Coronary artery (tissue), 2 donors: ENCODE results near the gene CAMK2D.

Experiments used
- DNase-seq: peaks from one replicate; pipeline ENCODE4 v3.0.0-alpha.2; 2017; ENCODE audit warnings: low spot score
- H3K27ac ChIP-seq, 2 donors: fragments of 200-600 bp; sonication (generic); one replicate each; pipeline ENCODE4 v1.5.1; 2016 to 2019
- H3K4me3 ChIP-seq: fragments of 200-600 bp; sonication (generic); 2 replicates; pipeline ENCODE4 v1.5.1; 2016; ENCODE audit warnings: mild to moderate bottlenecking, moderate library complexity
- TF ChIP-seq, protein P1 (sequence below): fragments of 200-600 bp; sonication (generic); IDR thresholded peaks from one replicate; pipeline ENCODE4 v1.5.1; 2019; ENCODE audit warnings: antibody characterized with exemption

Gene CAMK2D

DNA sequence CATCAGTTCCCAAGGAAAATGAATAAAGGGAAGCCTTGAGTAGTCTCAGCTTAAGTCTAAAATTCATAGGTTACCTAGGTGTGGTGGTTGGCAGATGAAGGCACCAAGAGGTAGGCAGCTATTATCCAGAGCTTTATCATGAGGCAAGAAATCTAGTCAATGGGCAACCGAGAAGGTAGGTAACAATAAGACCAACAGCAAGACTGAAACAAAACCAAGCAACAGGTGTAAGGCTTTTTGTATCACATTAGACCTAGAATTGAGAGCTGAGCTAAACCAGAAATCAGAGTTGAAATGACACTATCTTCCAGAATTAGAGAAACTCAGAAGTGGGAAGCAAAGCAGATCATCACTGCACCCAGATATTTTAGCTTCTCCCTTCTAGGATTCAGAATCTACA lies 117.1 kb downstream of the CAMK2D start:
- TF ChIP-seq, protein P1, sequence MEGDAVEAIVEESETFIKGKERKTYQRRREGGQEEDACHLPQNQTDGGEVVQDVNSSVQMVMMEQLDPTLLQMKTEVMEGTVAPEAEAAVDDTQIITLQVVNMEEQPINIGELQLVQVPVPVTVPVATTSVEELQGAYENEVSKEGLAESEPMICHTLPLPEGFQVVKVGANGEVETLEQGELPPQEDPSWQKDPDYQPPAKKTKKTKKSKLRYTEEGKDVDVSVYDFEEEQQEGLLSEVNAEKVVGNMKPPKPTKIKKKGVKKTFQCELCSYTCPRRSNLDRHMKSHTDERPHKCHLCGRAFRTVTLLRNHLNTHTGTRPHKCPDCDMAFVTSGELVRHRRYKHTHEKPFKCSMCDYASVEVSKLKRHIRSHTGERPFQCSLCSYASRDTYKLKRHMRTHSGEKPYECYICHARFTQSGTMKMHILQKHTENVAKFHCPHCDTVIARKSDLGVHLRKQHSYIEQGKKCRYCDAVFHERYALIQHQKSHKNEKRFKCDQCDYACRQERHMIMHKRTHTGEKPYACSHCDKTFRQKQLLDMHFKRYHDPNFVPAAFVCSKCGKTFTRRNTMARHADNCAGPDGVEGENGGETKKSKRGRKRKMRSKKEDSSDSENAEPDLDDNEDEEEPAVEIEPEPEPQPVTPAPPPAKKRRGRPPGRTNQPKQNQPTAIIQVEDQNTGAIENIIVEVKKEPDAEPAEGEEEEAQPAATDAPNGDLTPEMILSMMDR, result no peak
- DNase-seq, result no peak
- Histone ChIP-seq H3K27ac (no peak overlapping the region), H3K4me3 (no peak overlapping the region)

DNA sequence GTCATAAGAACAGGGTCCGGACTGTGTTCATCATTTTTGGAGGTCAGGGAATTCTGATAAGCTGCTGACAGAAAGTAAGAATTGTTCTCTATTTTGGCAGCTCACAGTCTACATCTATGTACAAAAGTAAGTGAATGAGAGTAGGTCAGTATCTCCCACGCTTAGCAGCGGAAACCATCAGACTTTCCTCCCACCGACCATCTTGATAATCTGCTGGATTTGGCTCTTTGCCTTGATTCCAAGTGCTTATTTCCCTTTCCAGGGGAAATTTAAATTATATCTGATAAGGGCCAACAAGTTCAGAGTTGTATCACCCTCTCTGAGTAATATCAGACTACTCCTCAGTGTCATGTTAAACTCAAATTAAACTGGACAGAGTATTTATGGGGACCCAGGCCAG lies 118.0 kb downstream of the CAMK2D start:
- TF ChIP-seq, protein P1, result no peak
- Histone ChIP-seq H3K27ac (peak overlapping the region in 1 of 2 donors; percentile 20), H3K4me3 (no peak overlapping the region)
- DNase-seq, result no peak

DNA sequence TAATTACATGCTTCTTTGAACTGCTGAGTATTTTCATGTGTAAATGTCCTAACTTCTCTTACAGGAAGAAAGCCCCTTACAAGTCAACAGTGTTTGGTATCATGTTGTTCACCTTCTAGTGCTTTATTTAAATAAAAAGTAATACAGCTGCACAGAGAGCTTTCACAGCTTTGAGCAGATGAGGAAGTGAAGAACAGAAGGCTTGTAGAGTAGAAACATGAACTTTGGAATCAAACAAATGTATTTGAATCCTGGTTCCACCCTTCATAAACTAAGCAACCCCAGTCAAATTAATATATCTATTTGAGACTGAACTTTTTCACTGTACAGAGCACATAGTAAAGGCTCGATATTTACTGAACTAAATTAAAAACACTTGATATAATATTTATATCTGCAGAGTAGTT lies 120.5 kb downstream of the CAMK2D start:
- no peak overlapping the region for H3K4me3 ChIP-seq
- peak overlapping the region in 1 of 2 donors; percentile 19 for H3K27ac ChIP-seq
- no peak for DNase-seq
- TF ChIP-seq, protein P1, result no peak

DNA sequence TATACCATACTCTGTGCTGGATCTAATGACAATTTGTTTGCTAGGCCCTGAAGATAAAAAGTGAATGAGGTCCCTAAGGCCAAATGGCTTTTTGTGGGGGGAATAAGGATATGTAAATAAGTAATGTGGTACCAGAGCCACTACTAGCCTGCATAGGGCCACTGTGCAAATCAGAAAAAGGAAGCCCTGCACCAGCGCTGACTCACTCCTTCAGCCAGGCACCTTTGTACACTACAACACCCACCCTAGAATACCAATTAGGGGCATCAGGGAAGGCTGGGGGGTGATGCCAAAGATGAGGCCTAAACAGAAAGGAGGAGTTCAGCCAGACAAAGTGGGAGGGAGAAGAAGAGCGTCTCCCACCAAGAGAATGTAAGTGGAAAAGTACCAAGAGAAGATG lies 122.2 kb downstream of the CAMK2D start:
- TF ChIP-seq, protein P1, result no peak
- no peak overlapping the region for H3K4me3 ChIP-seq
- DNase-seq, result no peak
- H3K27ac ChIP-seq, result peak overlapping the region in 1 of 2 donors; percentile 41

DNA sequence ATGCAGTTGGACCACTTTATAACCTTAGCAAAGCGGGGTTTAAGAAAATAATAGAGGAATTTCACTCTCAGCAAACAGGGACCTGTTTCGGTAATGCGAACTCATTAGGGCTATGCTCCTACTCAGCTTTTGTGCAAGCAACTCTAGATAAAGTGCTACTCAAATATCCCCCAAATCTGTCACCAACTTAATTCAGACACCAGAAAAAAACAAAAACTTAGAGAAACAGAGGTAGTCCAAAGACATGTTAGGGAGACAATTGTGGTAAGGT lies 123.0 kb downstream of the CAMK2D start:
- TF ChIP-seq, protein P1, result no peak
- no peak for DNase-seq
- Histone ChIP-seq H3K4me3 (no peak overlapping the region), H3K27ac (no peak overlapping the region)

DNA sequence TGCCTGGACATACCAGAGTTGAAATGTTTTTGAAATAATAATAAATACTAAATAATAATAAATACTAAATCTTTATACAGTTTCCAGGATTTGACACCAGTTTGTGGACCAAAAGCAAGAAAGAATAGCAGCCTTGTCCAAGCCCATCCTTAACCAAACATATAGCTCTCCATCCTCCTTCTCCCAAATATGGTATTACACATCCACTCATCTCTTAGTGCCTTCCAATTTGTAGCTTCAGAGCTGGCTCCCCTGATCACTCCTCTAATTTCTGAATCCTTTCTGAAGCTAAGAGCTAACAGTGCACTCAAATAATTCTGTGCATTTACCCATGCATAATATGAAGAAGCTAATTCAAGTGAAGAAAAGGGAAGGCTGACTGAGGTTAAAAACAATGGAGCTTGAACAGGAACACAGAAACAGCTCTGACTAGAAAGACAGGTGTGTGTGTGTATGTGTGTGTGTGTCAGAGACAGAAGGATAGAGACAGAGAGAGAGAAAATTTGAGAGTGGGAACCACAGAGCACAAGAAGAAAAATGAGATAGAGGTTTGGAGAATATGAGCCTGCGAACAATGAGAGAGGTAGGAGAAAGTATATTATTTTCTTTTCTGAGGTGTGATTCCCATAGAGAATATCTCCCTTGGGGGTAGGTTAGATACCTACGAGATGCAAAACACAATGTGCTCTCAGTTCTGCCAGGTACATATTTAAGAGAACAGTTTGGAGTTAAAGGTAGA lies 123.5 kb downstream of the CAMK2D start:
- TF ChIP-seq, protein P1, result no peak
- Histone ChIP-seq H3K4me3 (no peak overlapping the region), H3K27ac (no peak overlapping the region)
- DNase-seq, result no peak

DNA sequence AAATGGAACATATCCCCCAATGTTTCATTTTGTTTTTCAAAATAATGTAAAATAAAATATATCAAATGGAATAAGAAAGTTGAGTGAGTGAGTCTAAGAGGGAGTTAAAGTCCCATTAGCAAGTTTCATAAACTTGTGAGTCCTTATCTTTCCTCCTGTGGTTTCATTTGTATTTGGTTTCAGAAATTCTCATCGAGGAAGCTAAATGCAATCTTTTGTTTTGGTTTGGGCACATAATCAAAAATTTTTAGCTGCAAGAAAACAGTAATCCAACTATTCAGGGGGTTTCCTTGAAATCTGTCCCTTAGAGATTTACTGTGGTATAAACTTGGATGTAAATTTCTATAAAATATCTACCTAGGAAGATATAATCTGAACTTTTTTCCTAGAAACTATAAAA lies 124.2 kb downstream of the CAMK2D start:
- TF ChIP-seq, protein P1, result no peak
- no peak overlapping the region for H3K4me3 ChIP-seq
- no peak overlapping the region for H3K27ac ChIP-seq
- DNase-seq, result no peak
